SKM-1 treated with dmso at 0.1 percent for 144 hours (cell line): ENCODE results near the gene USP38.
"Not testable (repeated sequence)": the region's sequence is repeated elsewhere in the genome, so short reads cannot be mapped to it uniquely, and the experiment has no call there.

Experiments used
- DNase-seq: peaks from one replicate; lab custom pipeline; 2025; ENCODE audit not compliant: unreplicated experiment; lab: John Stamatoyannopoulos, UW

Gene USP38

GRCh38 chr4:143203577-143203976 is 18.9 kb downstream of the USP38 start:
- DNase-seq = no peak

GRCh38 chr4:143207555-143207954 is 22.8 kb downstream of the USP38 start:
- no peak for DNase-seq

- DNase-seq = no peak
These were observed 27.8 kb downstream of the USP38 start for GRCh38 chr4:143212566-143212965.

- DNase-seq = no peak
These were observed 31.2 kb downstream of the USP38 start for GRCh38 chr4:143215873-143216272.

GRCh38 chr4:143224255-143224654 is 39.5 kb downstream of the USP38 start:
- DNase-seq = no peak

GRCh38 chr4:143225167-143225566 is 40.5 kb downstream of the USP38 start:
- DNase-seq = no peak

GRCh38 chr4:143230683-143231082 is 46.0 kb downstream of the USP38 start:
- no peak for DNase-seq

GRCh38 chr4:143232277-143232676 is 47.6 kb downstream of the USP38 start:
- no peak for DNase-seq

GRCh38 chr4:143234153-143234552 is 49.4 kb downstream of the USP38 start:
- no peak for DNase-seq

GRCh38 chr4:143237195-143237594 is 52.5 kb downstream of the USP38 start:
- DNase-seq = not testable (repeated sequence)

- DNase-seq = no peak
These were observed 56.4 kb downstream of the USP38 start for GRCh38 chr4:143240939-143241679.

GRCh38 chr4:143241892-143242291 is 57.2 kb downstream of the USP38 start:
- no peak for DNase-seq

GRCh38 chr4:143243041-143243440 is 58.3 kb downstream of the USP38 start:
- DNase-seq = no peak

GRCh38 chr4:143246977-143247376 is 62.3 kb downstream of the USP38 start:
- DNase-seq = no peak

- DNase-seq = no peak
These were observed 63.1 kb downstream of the USP38 start for GRCh38 chr4:143247866-143248265.

- DNase-seq = no peak
These were observed 64.1 kb downstream of the USP38 start for GRCh38 chr4:143248827-143249226.

GRCh38 chr4:143250617-143251016 is 65.9 kb downstream of the USP38 start:
- DNase-seq = no peak

- no peak for DNase-seq
These were observed 66.6 kb downstream of the USP38 start for GRCh38 chr4:143251348-143251747.

- no peak for DNase-seq
These were observed 67.1 kb downstream of the USP38 start for GRCh38 chr4:143251779-143252178.

- no peak for DNase-seq
These were observed 67.8 kb downstream of the USP38 start for GRCh38 chr4:143252478-143252877.

GRCh38 chr4:143253166-143253565 is 68.4 kb downstream of the USP38 start:
- no peak for DNase-seq

- DNase-seq = no peak
These were observed 69.9 kb downstream of the USP38 start for GRCh38 chr4:143254491-143255226.

GRCh38 chr4:143256456-143256855 is 71.7 kb downstream of the USP38 start:
- DNase-seq = no peak
